Fibroblast of lung (primary cell): ENCODE data around the gene PDE11A. TPM values are rescaled to one million over a fixed set of nuclear protein-coding genes. Genes with fewer than 3 reads are reported as not detected.

Source experiments
- DNase-seq, 2 donors: peaks; one replicate each; pipeline versions ENCODE4 v3.0.0 to v3.0.0-alpha.2; 2010; ENCODE audit warnings: low read depth in 2 of 2
- H2AFZ ChIP-seq: 2 replicates; pipeline ENCODE4 v1.5.1; 2012; ENCODE audit warnings: low read length, control low read depth, inconsistent platforms
- H3K27ac ChIP-seq: 2 replicates; pipeline ENCODE4 v1.5.1; 2011; ENCODE audit warnings: low read length, control low read depth; ENCODE audit not compliant: insufficient read depth
- H3K27me3 ChIP-seq: 2 replicates; pipeline ENCODE4 v1.5.1; 2011; ENCODE audit warnings: mild to moderate bottlenecking, low read length; ENCODE audit not compliant: control insufficient read depth, insufficient read depth
- H3K36me3 ChIP-seq: 2 replicates; pipeline ENCODE4 v1.5.1; 2011; ENCODE audit warnings: low read length; ENCODE audit not compliant: control insufficient read depth, insufficient read depth
- H3K4me1 ChIP-seq: 2 replicates; pipeline ENCODE4 v1.5.1; 2011; ENCODE audit warnings: low read length; ENCODE audit not compliant: control insufficient read depth, insufficient read depth; ENCODE audit errors: extremely low read depth
- H3K4me2 ChIP-seq: 2 replicates; pipeline ENCODE4 v1.5.1; 2011; ENCODE audit warnings: low read length, control low read depth; ENCODE audit not compliant: insufficient read depth; ENCODE audit errors: extremely low read depth
- H3K4me3 ChIP-seq, 4 experiments: fragments of 200-600 bp in 1 of 4; sonication (generic) in 1 of 4; replicated peaks in 1 of 4; 2 replicates each; pipeline ENCODE4 v1.5.1; 2011 to 2016; ENCODE audit warnings: low read length in 4 of 4, low read depth in 3 of 4, mild to moderate bottlenecking in 3 of 4, control low read depth in 2 of 4, inconsistent platforms in 1 of 4, mixed read lengths in 1 of 4; ENCODE audit not compliant: insufficient read depth in 1 of 4; ENCODE audit errors: control extremely low read depth in 1 of 4
- H3K79me2 ChIP-seq: 2 replicates; pipeline ENCODE4 v1.5.1; 2012; ENCODE audit warnings: mild to moderate bottlenecking, low read length, inconsistent platforms; ENCODE audit not compliant: control insufficient read depth, insufficient read depth
- H3K9ac ChIP-seq: 2 replicates; pipeline ENCODE4 v1.5.1; 2011; ENCODE audit warnings: mild to moderate bottlenecking, low read length, control low read depth; ENCODE audit not compliant: insufficient read depth
- H3K9me3 ChIP-seq: 2 replicates; pipeline ENCODE4 v1.5.1; 2012; ENCODE audit warnings: low read depth, low read length; ENCODE audit not compliant: control insufficient read depth, insufficient read depth
- H4K20me1 ChIP-seq: 2 replicates; pipeline ENCODE4 v1.5.1; 2011; ENCODE audit warnings: low read length; ENCODE audit not compliant: control insufficient read depth, insufficient read depth; ENCODE audit errors: extremely low read depth
- CTCF ChIP-seq, 2 donors: IDR thresholded peaks in 1 of 2; conservative IDR thresholded peaks in 1 of 2; 1 replicate in 1 of 2; 2 replicates in 1 of 2; pipeline ENCODE4 v1.5.1; 2011 to 2012; ENCODE audit warnings: low read length in 2 of 2, control low read depth in 1 of 2, inconsistent platforms in 1 of 2, low read depth in 1 of 2, mild to moderate bottlenecking in 1 of 2
- EZH2 ChIP-seq: IDR thresholded peaks from 2 replicates; pipeline ENCODE4 v1.5.1; 2012; ENCODE audit warnings: low read length, control low read depth, mild to moderate bottlenecking; ENCODE audit errors: missing control alignments
- polyA plus RNA-seq, 2 donors: library from polyadenylated mRNA; depleted of rRNA in 1 of 2; stranded (reverse) in 1 of 2; unstranded in 1 of 2; fragments of >200 nt; gene quantifications; 2 replicates each; pipeline ENCODE4 v1.2.1, GENCODE V29; 2011 to 2012; ENCODE audit warnings: missing spikeins in 1 of 2
- total RNA-seq: library from RNA; depleted of rRNA; stranded (reverse); fragments of >200 nt; gene quantifications from 2 replicates; pipeline ENCODE4 v1.2.1, GENCODE V29; 2014

Gene PDE11A
- total and polyA plus RNA-seq, 2 donors (not counting 1 experiment from before 2014, with no cell fraction given) = 0.03 to 0.33 TPM

GRCh38 chr2:177771191-177771590, 301.4 kb downstream of the PDE11A start:
- Histone ChIP-seq H2AFZ (no peak overlapping the region), H3K4me3 (no peak overlapping the region), H3K36me3 (no peaks in the 10 kb centered on the region), H3K9me3 (no peaks in the 10 kb centered on the region), H3K27me3 (no peaks in the 10 kb centered on the region), H3K27ac (no peak overlapping the region), H3K4me2 (no peak overlapping the region), H3K9ac (no peak overlapping the region), H3K4me1 (no peaks in the 10 kb centered on the region), H3K79me2 (no peaks in the 10 kb centered on the region), H4K20me1 (no peaks in the 10 kb centered on the region)
- TF ChIP-seq EZH2 (no peak), CTCF (conservative IDR thresholded peaks at IDR 0.05 in 1 of 2, IDR thresholded peaks at IDR 0.05 in 1 of 2; ENCODE audit: low read depth in 1 of 2, low read length in 2 of 2) (no peak)
- peak in 1 of 2 donors; percentile 15 for DNase-seq

GRCh38 chr2:177767768-177768167, 304.8 kb downstream of the PDE11A start:
- Histone ChIP-seq H3K9me3 (no peaks in the 10 kb centered on the region), H4K20me1 (no peaks in the 10 kb centered on the region), H2AFZ (no peak overlapping the region), H3K4me1 (no peaks in the 10 kb centered on the region), H3K9ac (no peak overlapping the region), H3K4me2 (no peak overlapping the region), H3K4me3 (no peak overlapping the region), H3K27ac (no peak overlapping the region), H3K27me3 (no peaks in the 10 kb centered on the region), H3K79me2 (no peaks in the 10 kb centered on the region), H3K36me3 (no peaks in the 10 kb centered on the region)
- no peak for TF ChIP-seq CTCF (conservative IDR thresholded peaks at IDR 0.05 in 1 of 2, IDR thresholded peaks at IDR 0.05 in 1 of 2; ENCODE audit: low read depth in 1 of 2, low read length in 2 of 2)
- no peak for TF ChIP-seq EZH2
- no peak for DNase-seq

- Histone ChIP-seq H3K4me2 (no peak overlapping the region), H3K4me3 (no peak overlapping the region), H3K27ac (no peak overlapping the region), H2AFZ (no peak overlapping the region), H3K36me3 (no peaks in the 10 kb centered on the region), H4K20me1 (no peaks in the 10 kb centered on the region), H3K9me3 (no peaks in the 10 kb centered on the region), H3K27me3 (no peaks in the 10 kb centered on the region), H3K9ac (no peak overlapping the region), H3K4me1 (no peaks in the 10 kb centered on the region), H3K79me2 (no peaks in the 10 kb centered on the region)
- DNase-seq = no peak
- TF ChIP-seq EZH2 = no peak
- no peak for TF ChIP-seq CTCF (conservative IDR thresholded peaks at IDR 0.05 in 1 of 2, IDR thresholded peaks at IDR 0.05 in 1 of 2; ENCODE audit: low read depth in 1 of 2, low read length in 2 of 2)
Observed at GRCh38 chr2:177765698-177766097, 306.9 kb downstream of the PDE11A start.
